HL-60/S4 treated with retinoic acid at 250 ng/mL for 4 days and 3 days (cell line): ENCODE data around the gene KLHL36.

Experiments used
- in situ Hi-C: fragments of 300-500 bp; cut with MboI; formaldehyde crosslinking; loops from 2 replicates; pipeline ENCODE4 v1.7.0; 2022; ENCODE audit warnings: low sequenced_read_pairs

Gene KLHL36

DNA sequence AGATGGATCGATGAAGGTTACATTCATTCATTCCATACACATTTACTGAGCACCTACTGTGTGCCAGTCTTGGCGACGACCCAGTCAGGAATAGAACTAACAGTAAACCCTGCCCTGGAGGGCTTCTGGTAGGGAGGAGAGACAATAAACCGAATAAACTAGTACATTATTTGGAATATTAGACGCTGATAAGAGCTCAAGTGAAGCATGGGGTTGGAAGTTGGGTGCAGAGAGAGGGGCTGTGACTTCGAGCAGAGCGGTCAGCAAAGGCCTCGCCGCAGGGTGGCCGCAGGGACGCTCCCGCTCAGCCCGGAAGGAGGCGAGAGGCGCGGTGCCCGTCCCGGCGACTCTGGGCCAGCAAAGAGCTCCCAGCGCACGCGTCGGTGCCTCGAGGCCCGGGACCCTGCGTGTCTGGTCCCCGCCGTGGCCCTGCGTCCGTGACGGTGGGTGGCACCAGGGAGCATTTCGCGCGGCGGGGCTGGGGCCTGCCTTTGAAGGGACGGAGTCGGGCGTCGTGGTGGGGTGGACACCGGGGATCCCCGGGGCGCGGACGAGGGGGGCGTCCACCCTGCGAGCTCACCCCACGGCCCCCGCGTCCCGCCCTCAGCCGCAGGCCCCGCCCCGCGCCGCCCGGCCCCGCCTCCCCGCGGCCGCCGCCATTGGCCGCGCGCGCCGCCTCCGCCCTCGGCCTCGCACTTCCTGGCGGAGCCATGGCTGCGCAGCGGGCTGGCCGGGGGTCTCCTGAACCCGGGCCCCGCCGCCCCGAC lies at the start of gene KLHL36:
Gene KLHL36 (plus strand): TSS at position 684 of the 767 bp plus-strand sequence. CDS start 2,357 bp downstream, outside the sequence.
- in situ Hi-C loops, result loop anchor here (25.0 kb wide), 1 partner anchor 314 kb away; no protein-coding TSS in a partner anchor

DNA sequence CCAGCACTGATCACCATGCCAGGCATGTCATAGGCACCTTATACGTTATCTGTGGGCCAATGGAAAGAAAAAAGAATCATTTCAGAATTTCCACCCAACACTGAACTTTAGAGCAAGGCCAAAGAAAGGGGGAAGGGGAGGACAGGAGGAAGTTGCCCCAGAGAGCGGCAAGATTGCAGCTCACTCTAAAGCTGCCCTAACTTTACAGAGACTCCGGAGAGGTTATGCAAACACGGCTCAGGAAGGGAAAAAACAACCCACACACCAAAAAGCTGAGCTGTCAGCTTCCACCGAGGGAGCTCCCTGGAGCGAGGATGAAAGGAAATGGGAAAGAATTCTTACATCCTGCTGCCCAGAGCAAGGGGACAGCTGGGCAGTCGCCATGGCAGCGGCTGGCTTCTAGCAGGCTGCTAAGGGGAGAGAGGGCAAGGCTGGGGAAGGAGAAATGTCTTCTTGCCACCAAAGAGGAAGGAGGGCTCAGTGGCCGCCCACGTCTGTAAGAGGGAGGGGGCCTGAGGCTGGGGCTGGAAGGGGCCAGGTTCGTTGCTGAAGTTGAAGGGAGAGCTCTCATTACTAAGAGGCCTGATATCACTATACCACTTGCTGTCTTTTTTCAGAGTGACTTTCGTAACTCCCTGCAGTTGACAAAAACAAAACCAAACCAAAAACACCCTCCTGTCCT lies 48.6 kb upstream of the KLHL36 start:
- in situ Hi-C loops, result no loop called here

DNA sequence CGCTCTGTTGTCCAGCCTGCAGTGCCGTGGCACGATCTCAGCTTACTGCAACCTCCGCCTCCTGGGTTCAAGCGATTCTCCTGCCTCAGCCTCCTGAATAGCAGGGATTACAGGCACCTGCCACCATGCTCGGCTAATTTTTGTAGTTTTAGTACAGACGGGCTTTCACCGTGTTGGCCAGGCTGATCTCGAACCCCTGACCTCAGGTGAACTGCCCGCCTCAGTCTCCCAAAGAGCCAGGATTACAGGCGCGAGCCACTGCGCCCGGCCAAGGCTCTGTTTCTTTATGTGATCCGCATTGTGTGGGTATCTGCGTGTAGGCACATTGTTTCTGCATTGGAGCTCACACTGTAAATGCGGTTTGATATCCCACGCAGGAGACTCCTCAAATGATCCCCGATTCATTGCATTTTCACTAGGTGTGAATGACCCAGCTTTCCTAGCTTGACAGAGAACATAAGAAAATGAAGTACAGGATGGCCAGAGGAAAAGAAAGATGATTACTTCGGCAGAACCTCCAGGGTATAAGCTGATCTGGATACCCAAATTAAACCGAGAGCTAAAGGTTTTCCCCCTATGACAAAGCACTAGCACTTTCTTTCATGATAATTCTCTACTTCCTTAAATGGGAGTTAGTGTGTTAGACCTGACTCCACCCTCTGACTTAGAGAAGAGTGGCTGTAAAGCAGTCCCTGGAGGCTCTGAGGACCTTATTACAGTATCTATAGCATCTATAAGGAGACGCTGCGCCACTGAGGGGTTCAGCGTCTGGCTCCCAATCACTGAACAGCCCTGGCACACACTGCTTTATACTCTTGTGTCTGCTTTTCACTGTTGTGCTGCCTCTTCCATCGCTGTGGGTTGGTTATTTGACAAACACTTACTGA lies 47.7 kb upstream of the KLHL36 start:
- in situ Hi-C loops, result no loop called here

- in situ Hi-C loops, result no loop called here
Observed at GRCh38 chr16:84603140-84603816, 45.0 kb upstream of the KLHL36 start.

DNA sequence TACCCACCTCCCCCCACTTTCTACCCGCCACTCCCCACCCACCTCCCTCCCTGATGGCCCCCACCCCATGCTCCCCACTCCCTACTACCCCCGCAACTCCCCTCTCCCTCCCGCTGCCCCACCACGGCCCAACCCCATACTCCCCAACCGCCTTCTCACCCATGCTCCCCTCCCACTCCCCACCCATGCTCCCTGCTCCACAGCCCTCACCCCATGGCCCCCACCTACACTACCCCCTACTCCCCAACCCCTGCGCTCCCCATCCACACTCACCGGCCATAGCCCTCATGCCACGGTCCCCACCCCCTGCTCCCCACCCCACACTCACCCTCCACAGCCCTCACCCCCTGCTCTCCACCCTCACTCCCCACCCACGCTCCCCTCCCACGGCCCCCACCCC lies 44.4 kb upstream of the KLHL36 start:
- in situ Hi-C loops, result no loop called here

GRCh38 chr16:84604477-84605013 lies 43.8 kb upstream of the KLHL36 start:
- in situ Hi-C loops, result no loop called here

DNA sequence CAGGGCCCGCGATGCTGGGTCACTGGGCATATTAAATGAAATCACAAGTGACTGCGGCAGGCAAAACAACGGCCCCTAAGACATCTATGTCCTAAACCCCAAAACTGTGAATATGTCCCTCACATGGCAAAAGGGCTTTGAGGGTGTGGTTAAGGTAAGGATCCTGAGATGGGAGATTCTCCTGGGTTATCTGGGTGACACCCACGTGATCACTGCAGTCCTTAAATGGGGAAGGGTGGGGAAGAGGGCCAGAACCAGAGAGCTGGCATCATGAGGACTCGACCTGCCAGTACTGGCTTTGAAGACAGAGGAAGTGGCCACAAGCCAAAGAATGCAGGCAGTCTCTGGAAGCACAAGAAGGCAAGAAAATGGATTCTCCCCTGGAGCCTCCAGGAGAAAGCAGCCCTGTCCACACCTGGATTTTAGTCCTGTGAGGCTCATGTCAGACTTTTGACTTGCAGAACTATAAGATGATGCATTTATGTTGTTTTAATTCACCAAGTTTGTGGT lies 42.9 kb upstream of the KLHL36 start:
- in situ Hi-C loops, result no loop called here

DNA sequence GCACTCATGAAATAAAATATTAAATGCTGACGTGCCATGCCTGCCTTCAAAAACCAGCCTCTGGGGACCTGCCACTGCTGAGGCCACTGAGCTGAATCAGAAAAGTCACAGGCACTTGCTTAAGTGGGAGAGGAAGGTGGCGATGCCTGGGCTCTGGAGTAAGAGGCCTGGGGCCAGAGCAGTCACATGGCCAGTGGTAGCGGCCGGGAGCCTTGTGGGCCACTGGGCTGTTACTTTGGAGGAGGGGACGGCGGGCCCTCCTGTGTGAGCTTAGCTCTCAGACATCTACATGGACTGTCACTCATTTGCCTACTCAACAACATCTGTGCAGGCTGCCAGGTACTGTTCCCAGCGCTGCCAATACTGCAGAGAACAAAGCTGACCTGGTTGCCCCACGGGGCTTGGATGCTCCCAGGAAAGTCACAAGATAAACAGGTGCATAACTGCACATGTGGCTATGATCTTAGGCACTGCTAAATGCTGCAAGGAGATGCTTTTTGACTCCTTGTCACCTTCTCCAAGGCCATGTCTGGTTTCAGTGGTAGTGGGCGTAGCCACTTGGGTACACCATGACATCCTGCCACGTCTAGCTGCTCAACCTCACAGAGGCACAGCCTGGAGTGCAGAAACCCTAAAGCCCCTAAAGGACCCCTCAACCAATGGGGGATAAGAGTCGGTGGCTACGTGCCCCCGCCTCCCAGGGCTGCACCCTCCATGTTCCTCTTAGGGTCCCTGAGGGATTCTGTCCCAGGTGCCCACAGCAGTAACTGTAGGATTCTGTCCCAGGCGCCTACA lies 42.0 kb upstream of the KLHL36 start:
- in situ Hi-C loops, result no loop called here

GRCh38 chr16:84607061-84607460 lies 41.2 kb upstream of the KLHL36 start:
- in situ Hi-C loops, result no loop called here

- in situ Hi-C loops, result no loop called here
Observed at GRCh38 chr16:84607694-84608093, 40.6 kb upstream of the KLHL36 start.

DNA sequence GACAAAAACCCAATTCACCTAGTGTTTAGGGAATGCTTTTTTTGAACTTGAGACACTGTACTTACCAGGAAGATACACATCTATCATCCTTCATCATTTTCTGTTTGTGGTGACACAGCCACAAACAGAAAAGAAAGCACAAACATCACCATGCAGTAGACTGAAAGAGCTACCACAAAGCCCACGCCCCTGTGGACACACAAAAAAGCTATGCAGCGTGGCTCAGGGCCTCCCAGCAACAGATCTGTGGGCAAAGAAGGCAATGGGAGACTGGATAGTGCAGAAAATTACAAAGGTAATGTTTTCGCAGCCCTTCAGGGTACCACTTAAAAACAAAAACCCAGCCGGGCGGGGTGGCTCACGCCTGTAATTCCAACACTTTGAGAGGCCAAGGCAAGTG lies 40.0 kb upstream of the KLHL36 start:
- in situ Hi-C loops, result no loop called here

GRCh38 chr16:84609563-84610177 lies 38.6 kb upstream of the KLHL36 start:
- in situ Hi-C loops, result loop anchor here (10.0 kb wide), 1 partner anchor 95 kb away; no protein-coding TSS in a partner anchor

- in situ Hi-C loops, result loop anchor here (10.0 kb wide), 1 partner anchor 96 kb away; no protein-coding TSS in a partner anchor
Observed at GRCh38 chr16:84610376-84610775, 37.9 kb upstream of the KLHL36 start.

DNA sequence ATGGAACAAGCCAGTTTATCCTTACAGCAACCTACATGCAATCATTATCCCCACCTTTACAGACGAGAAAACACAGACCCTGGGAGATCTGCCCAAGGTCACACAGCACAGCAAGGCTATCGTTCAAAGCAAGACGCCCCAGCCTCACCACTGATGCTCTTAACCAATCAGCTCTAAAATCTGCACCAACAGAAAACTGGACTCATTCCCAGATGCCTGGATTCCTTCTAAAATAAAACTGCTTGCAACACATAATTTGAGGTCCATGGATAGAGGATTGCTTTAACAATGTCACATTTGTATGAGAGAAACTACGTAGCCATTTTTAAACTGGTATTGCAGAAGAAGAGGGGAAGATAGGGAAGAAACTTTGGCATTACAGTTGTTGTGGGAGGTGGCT lies 37.3 kb upstream of the KLHL36 start:
- in situ Hi-C loops, result loop anchor here (10.0 kb wide), 1 partner anchor 96 kb away; no protein-coding TSS in a partner anchor

DNA sequence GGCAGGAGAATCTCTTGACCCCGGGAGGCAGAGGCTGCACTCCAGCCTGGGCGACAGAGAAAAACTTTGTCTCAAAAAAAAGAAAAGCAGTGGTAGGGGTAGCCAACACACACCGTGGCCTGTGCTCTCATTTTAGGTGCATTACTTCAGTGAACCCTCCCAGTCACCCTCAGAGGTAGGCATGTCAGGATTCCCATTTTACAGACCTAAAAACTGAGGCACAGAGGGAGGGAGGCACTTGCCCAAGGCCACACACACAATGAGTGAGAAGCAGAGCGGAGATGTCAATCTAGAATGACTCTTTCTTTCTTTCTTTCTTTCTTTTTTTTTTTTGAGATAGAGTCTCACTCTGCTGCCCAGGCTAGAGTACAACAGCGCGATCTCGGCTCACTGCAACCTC lies 35.6 kb upstream of the KLHL36 start:
- in situ Hi-C loops, result loop anchor here (10.0 kb wide), 1 partner anchor 98 kb away; no protein-coding TSS in a partner anchor

GRCh38 chr16:84613408-84614072 lies 34.8 kb upstream of the KLHL36 start:
- in situ Hi-C loops, result loop anchor here (10.0 kb wide), 1 partner anchor 99 kb away; no protein-coding TSS in a partner anchor

DNA sequence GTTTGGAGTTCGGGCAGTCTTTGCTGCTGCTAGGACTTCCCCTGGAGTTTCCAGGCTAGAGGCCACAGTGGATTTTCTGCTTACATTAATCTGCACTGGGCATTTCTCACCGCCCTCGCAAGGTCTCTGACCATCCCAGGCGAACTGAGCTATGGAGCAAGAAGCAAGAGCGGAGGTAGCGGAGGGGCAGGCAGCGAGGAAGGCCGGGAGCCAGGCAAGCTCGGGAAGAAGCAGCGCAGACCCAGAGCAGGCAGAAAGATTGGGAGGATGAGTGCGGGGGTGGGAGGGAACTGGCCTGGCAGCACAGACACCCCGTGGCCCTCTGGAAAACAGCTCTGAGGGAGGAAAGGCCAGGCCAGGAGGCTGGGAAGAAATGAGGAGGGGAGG lies 34.2 kb upstream of the KLHL36 start:
- in situ Hi-C loops, result loop anchor here (10.0 kb wide), 1 partner anchor 99 kb away; no protein-coding TSS in a partner anchor

- in situ Hi-C loops, result loop anchor here (10.0 kb wide), 1 partner anchor 100 kb away; no protein-coding TSS in a partner anchor
Observed at GRCh38 chr16:84614623-84614967, 33.7 kb upstream of the KLHL36 start.
